Measurements from ENCODE around the gene OXA1L. TPM values are rescaled to one million over a fixed set of nuclear protein-coding genes. Genes with fewer than 3 reads are reported as not detected.
A peak's percentile ranks its signal among the peaks of the same experiment; 100 is the strongest.
"Not testable (repeated sequence)": the region's sequence is repeated elsewhere in the genome, so short reads cannot be mapped to it uniquely, and the experiment has no call there.

The OXA1L gene
- 10 to 100 TPM; 73.2 to 83.5 TPM for total RNA-seq

DNA sequence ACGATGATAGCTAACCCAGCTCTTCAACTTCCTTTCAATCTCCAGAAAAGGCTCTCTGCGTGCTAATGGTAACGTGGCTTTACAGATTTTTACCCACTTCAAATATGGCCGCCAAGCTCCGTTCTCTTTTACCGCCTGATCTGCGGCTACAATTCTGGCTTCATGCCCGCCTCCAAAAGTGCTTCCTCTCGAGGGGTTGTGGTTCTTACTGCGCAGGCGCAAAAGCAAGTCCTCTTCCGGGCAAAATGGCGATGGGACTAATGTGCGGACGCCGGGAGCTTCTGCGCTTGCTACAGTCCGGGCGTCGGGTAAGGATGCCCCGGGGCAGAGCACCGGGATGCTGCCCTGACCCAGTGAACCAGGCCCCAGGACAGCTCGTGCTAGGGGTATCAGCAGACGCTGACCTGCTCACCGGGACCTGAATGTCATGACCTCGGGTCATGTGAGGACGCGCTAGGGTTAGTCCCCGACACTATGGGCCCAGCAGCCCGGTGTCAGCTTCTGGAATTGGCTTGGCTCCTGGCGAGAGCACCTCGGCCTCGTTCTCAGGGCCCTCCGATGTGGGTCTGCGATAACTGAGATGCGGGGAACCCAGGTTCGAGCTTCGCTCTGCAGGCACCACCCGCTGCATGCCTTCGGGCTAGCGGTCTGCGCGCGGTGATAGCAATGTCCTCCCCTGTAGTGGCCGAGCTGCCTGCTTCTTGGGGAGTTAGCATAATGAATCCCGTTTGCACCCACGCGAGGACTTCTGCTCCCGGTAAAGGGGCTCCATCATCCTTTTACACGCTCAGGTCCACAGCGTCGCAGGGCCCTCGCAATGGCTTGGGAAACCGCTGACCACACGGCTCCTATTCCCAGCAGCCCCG lies at the start of gene OXA1L:
OXA1L (plus strand) TSS at position 232 of the 866 bp plus-strand sequence; CDS start at position 246, 14 bp downstream.
- peak; percentile 98 to 100 (median 99) for DNase-seq
- ATAC-seq: peak; percentile 97
- intact Hi-C loops (cut with DNase I): no loop called here
- Histone ChIP-seq H3K9me3 (peaks cover 0 to 6% (median 0%) of the 10 kb centered on the region in 3 donors), H3K27me3 (no peaks in the 10 kb centered on the region), H3K4me3 (peak within 1 kb of the TSS; percentile 50 to 94), H3K36me3 (replicated peaks in 1 of 2; ENCODE audit: insufficient read depth in 1 of 2, low read depth in 2 of 2) (peaks cover 12 to 24% of the 10 kb centered on the region in 2 donors), H3K27ac (peak within 1 kb of the TSS; percentile 57 to 81 (median 78)), H3K4me1 (peaks cover 28% of the 10 kb centered on the region)
- no peak for TF ChIP-seq CTCF (IDR thresholded peaks at IDR 0.05)
- TF ChIP-seq POLR2A (IDR thresholded peaks at IDR 0.05): peak; percentile 21 to 87 (median 79)
- 0 to 1% methylated on average over 32 to 56 of the region's 56 CpGs for WGBS, 2 donors

GRCh38 chr14:22718091-22718490 lies 48.4 kb upstream of the OXA1L start:
- Histone ChIP-seq H3K27ac (no peak overlapping the region), H3K9me3 (no peaks in the 10 kb centered on the region), H3K36me3 (replicated peaks in 1 of 2; ENCODE audit: insufficient read depth in 1 of 2, low read depth in 2 of 2) (no peaks in the 10 kb centered on the region), H3K4me3 (no peak overlapping the region), H3K27me3 (no peaks in the 10 kb centered on the region), H3K4me1 (peaks cover 4% of the 10 kb centered on the region)
- TF ChIP-seq CTCF (IDR thresholded peaks at IDR 0.05) (no peak), POLR2A (IDR thresholded peaks at IDR 0.05) (no peak)
- intact Hi-C loops (cut with DNase I): no loop called here
- WGBS, 2 donors: 71 to 79% methylated on average over 4 of the region's 4 CpGs
- DNase-seq: no peak
- ATAC-seq: no peak

GRCh38 chr14:22721213-22721612 lies 45.3 kb upstream of the OXA1L start:
- Histone ChIP-seq H3K4me3 (no peak overlapping the region), H3K9me3 (no peaks in the 10 kb centered on the region), H3K27ac (no peak overlapping the region), H3K4me1 (no peaks in the 10 kb centered on the region), H3K27me3 (no peaks in the 10 kb centered on the region), H3K36me3 (replicated peaks in 1 of 2; ENCODE audit: insufficient read depth in 1 of 2, low read depth in 2 of 2) (no peaks in the 10 kb centered on the region)
- 57 to 61% methylated on average over 2 of the region's 2 CpGs for WGBS, 2 donors
- TF ChIP-seq CTCF (IDR thresholded peaks at IDR 0.05): no peak
- TF ChIP-seq POLR2A (IDR thresholded peaks at IDR 0.05): no peak
- ATAC-seq (no peak), DNase-seq (no peak)
- intact Hi-C loops (cut with DNase I): no loop called here

DNA sequence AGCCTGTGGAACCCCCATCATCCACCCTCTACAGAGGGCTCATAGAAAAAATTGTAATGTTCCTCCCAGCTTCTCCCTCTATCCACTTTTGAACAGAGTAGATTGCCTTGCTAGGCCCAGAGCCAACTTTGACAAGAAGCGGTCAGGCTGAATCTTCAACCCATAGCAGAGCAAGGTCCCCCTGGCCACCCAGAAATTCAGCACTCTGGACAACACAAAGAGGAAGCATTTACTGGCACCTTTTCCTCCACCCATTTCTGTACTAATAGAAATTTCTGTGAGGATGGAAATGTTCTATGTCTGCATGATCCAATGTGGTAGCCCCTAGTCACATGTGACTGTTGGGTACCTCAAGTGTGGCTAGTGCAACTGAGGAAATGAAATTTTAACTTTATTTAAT lies 42.7 kb upstream of the OXA1L start:
- TF ChIP-seq CTCF (IDR thresholded peaks at IDR 0.05) (no peak), POLR2A (IDR thresholded peaks at IDR 0.05) (no peak)
- no peak for ATAC-seq
- 86 to 90% methylated on average over 1 of the region's 1 CpG for WGBS, 2 donors
- no peaks in the 10 kb centered on the region for H3K9me3 ChIP-seq
- H3K4me1 ChIP-seq: no peaks in the 10 kb centered on the region
- H3K27ac ChIP-seq: no peak overlapping the region
- no peaks in the 10 kb centered on the region for H3K27me3 ChIP-seq
- intact Hi-C loops (cut with DNase I): no loop called here
- no peak overlapping the region for H3K4me3 ChIP-seq
- H3K36me3 ChIP-seq (replicated peaks in 1 of 2; ENCODE audit: insufficient read depth in 1 of 2, low read depth in 2 of 2): no peaks in the 10 kb centered on the region
- no peak for DNase-seq

DNA sequence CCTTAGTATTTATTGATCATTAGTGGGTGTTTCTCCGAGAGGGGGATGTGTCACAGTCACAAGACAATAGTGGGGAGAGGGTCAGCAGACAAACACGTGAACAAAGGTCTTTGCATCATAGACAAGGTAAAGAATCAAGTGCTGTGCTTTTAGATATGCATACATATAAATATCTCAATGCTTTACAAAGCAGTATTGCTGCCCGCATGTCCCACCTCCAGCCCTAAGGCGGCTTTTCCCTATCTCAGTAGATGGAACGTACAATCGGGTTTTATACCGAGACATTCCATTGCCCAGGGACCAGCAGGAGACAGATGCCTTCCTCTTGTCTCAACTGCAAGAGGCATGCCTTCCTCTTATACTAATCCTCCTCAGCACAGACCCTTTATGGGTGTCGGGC lies 41.6 kb upstream of the OXA1L start:
- WGBS, 2 donors: 60 to 70% methylated on average over 8 of the region's 8 CpGs
- intact Hi-C loops (cut with DNase I): not testable (repeated sequence)

DNA sequence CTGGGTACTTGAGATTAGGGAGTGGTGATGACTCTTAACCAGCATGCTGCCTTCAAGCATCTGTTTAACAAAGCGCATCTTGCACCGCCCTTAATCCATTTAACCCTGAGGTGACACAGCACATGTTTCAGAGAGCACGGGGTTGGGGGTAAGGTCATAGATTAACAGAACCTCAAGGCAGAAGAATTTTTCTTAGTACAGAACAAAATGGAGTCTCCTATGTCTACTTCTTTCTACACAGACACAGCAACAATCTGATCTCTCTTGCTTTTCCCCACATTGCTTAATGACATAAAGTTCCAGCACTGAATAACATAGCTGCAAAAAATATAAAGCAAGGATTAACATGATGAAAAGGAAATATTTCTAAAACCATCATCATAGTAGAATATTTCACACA lies 41.1 kb upstream of the OXA1L start:
- H3K36me3 ChIP-seq (replicated peaks in 1 of 2; ENCODE audit: insufficient read depth in 1 of 2, low read depth in 2 of 2); H3K9me3 ChIP-seq; intact Hi-C loops (cut with DNase I); DNase-seq; H3K4me3 ChIP-seq; H3K27ac ChIP-seq; ATAC-seq; H3K27me3 ChIP-seq; H3K4me1 ChIP-seq: not testable (repeated sequence)
- 45 to 59% methylated on average over 3 of the region's 3 CpGs for WGBS, 2 donors

More for the DNA sequence above, 41.6 kb upstream of the OXA1L start:
- H3K4me1 ChIP-seq; DNase-seq; ATAC-seq; H3K9me3 ChIP-seq; H3K27me3 ChIP-seq; H3K4me3 ChIP-seq; H3K36me3 ChIP-seq (replicated peaks in 1 of 2; ENCODE audit: insufficient read depth in 1 of 2, low read depth in 2 of 2); H3K27ac ChIP-seq: not testable (repeated sequence)
